ENCODE results near the gene NBEA. TPM values are rescaled to one million over a fixed set of nuclear protein-coding genes. Genes with fewer than 3 reads are reported as not detected.
A peak's percentile ranks its signal among the peaks of the same experiment; 100 is the strongest.

Gene NBEA
- total RNA-seq, 3 donors from 2014 or later: 7.5 to 18.6 (median 16.1) TPM

DNA sequence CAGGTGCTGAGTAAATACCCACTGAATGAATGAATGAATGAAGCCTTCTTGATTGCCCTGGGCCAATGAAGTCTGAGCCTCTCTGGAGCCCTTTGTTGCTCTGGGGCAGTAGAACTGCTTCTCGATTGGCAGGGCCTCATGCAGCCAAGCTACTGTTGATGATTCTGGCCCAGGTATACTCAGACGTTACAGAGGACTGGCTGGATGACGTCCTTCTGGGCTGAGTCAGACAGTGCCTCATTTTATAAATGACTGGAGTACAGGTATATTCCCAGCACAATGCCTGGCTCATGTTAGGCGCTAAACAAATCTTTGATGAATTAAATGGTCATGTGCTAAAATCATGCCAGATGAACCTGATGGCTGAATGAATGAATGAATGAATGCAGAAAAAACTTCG lies 778.2 kb downstream of the NBEA start:
- H3K4me1 ChIP-seq: peaks cover 0 to 1% of the 10 kb centered on the region in 2 donors
- H3K36me3 ChIP-seq: no peaks in the 10 kb centered on the region
- H3K4me3 ChIP-seq: peak overlapping the region in 1 of 3 donors; percentile 56
- no peaks in the 10 kb centered on the region for H3K27me3 ChIP-seq
- DNase-seq (ENCODE audit: low spot score in 2 of 2): no peak
- H3K27ac ChIP-seq: peak overlapping the region in 1 of 2 donors; percentile 75
- TF ChIP-seq POLR2A (IDR thresholded peaks at IDR 0.05): no peak
- TF ChIP-seq POLR2AphosphoS5 (IDR thresholded peaks at IDR 0.05): no peak
- TF ChIP-seq, protein P1, sequence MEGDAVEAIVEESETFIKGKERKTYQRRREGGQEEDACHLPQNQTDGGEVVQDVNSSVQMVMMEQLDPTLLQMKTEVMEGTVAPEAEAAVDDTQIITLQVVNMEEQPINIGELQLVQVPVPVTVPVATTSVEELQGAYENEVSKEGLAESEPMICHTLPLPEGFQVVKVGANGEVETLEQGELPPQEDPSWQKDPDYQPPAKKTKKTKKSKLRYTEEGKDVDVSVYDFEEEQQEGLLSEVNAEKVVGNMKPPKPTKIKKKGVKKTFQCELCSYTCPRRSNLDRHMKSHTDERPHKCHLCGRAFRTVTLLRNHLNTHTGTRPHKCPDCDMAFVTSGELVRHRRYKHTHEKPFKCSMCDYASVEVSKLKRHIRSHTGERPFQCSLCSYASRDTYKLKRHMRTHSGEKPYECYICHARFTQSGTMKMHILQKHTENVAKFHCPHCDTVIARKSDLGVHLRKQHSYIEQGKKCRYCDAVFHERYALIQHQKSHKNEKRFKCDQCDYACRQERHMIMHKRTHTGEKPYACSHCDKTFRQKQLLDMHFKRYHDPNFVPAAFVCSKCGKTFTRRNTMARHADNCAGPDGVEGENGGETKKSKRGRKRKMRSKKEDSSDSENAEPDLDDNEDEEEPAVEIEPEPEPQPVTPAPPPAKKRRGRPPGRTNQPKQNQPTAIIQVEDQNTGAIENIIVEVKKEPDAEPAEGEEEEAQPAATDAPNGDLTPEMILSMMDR (IDR thresholded peaks at IDR 0.05): no peak
- no peaks in the 10 kb centered on the region for H3K9me3 ChIP-seq
- intact Hi-C loops (cut with DNase I; ENCODE audit: low total_unique reads): no loop called here

DNA sequence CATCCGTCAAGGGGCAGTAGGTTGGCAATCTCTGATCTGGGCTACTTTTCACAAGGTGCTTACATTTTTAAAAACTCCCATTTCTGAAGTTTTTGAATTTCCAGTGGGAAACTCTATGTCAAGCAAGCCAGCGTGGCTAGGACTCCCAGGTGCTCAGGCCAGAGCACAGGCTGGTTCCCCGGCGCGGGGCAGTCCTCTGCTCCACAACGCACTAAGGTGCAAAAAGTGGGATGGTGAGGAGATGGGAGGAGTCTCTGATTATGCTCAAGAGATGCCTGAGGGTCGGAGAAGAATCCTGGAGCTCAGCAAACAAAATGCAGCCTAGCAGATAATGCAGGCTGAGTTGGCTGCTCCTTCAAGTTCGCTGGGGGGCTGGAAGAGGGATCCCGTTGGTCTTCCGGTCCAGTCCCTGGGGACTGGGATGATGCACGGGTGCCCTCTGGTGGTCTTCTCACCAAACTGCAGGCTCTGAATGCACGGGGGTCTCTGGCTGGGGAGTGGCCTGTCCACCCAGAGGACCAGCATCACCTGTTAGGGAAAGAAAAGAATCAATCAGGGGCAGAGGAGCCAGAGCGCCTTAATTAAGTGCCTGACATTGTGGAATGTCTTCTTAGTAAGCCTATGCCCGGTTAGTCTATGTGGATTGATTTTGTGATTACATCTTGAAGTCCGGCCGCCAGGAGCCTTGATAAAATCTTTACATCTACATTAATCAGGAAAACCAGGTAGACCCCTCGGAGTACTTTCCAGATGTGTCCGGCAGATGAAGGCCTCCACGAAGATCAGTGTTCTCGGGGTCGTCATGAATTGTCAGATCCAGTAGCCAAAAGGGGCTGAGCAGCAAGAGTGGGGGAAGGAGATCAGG lies 778.9 kb downstream of the NBEA start:
- no peaks in the 10 kb centered on the region for H3K9me3 ChIP-seq
- no peak for DNase-seq (ENCODE audit: low spot score in 2 of 2)
- H3K27ac ChIP-seq: peak overlapping the region in 1 of 2 donors; percentile 75
- intact Hi-C loops (cut with DNase I; ENCODE audit: low total_unique reads): no loop called here
- TF ChIP-seq, protein P1 (IDR thresholded peaks at IDR 0.05): peak; percentile 63 to 87 (median 80)
- no peak for TF ChIP-seq POLR2A (IDR thresholded peaks at IDR 0.05)
- peak in 1 of 3 donors; percentile 16 for TF ChIP-seq POLR2AphosphoS5 (IDR thresholded peaks at IDR 0.05)
- peak overlapping the region in 2 of 3 donors; percentile 31 to 56 for H3K4me3 ChIP-seq
- H3K4me1 ChIP-seq: no peaks in the 10 kb centered on the region
- H3K36me3 ChIP-seq: no peaks in the 10 kb centered on the region
- H3K27me3 ChIP-seq: no peaks in the 10 kb centered on the region

All from breast epithelium (tissue), 4 donors.